Measurements from ENCODE around the gene IRX5.

IRX5 gene

GRCh38 chr16:54952195-54952594 lies 21.5 kb downstream of the IRX5 start:
- DNase-seq, result no peak

- no peak for DNase-seq
These were observed 22.8 kb downstream of the IRX5 start for GRCh38 chr16:54953461-54953860.

GRCh38 chr16:54954220-54954619 lies 23.6 kb downstream of the IRX5 start:
- no peak for DNase-seq

- no peak for DNase-seq
These were observed 25.1 kb downstream of the IRX5 start for GRCh38 chr16:54955757-54956156.

- peak; percentile 58 to 78 (median 71) for DNase-seq
These were observed 26.9 kb downstream of the IRX5 start for GRCh38 chr16:54957403-54958166.

GRCh38 chr16:54962045-54962444 lies 31.4 kb downstream of the IRX5 start:
- DNase-seq, result no peak

GRCh38 chr16:54964239-54964638 lies 33.6 kb downstream of the IRX5 start:
- no peak for DNase-seq

- no peak for DNase-seq
These were observed 34.8 kb downstream of the IRX5 start for GRCh38 chr16:54965464-54965863.

GRCh38 chr16:54968011-54968410 lies 37.3 kb downstream of the IRX5 start:
- DNase-seq, result no peak

GRCh38 chr16:54968784-54969183 lies 38.1 kb downstream of the IRX5 start:
- DNase-seq, result no peak

- no peak for DNase-seq
These were observed 39.4 kb downstream of the IRX5 start for GRCh38 chr16:54970016-54970415.

GRCh38 chr16:54974367-54974766 lies 43.7 kb downstream of the IRX5 start:
- DNase-seq, result no peak

- no peak for DNase-seq
These were observed 46.1 kb downstream of the IRX5 start for GRCh38 chr16:54976651-54977200.

- no peak for DNase-seq
These were observed 46.5 kb downstream of the IRX5 start for GRCh38 chr16:54977211-54977610.

- no peak for DNase-seq
These were observed 50.2 kb downstream of the IRX5 start for GRCh38 chr16:54980821-54981220.

Data from suppressor macrophage treated with lipopolysaccharide for 1 hour (primary cell).